HG03175 (cell line): ENCODE data around the gene LRP1.

Source experiments
- ATAC-seq: cut with Tn5 transposase; IDR thresholded peaks from one replicate; pipeline ENCODE4 v1.9.1; 2021; ENCODE audit warnings: mild to moderate bottlenecking, moderate library complexity; ENCODE audit not compliant: unreplicated experiment

The LRP1 gene

GRCh38 chr12:57093415-57094207, 34.7 kb upstream of the LRP1 start:
- ATAC-seq, result no peak

DNA sequence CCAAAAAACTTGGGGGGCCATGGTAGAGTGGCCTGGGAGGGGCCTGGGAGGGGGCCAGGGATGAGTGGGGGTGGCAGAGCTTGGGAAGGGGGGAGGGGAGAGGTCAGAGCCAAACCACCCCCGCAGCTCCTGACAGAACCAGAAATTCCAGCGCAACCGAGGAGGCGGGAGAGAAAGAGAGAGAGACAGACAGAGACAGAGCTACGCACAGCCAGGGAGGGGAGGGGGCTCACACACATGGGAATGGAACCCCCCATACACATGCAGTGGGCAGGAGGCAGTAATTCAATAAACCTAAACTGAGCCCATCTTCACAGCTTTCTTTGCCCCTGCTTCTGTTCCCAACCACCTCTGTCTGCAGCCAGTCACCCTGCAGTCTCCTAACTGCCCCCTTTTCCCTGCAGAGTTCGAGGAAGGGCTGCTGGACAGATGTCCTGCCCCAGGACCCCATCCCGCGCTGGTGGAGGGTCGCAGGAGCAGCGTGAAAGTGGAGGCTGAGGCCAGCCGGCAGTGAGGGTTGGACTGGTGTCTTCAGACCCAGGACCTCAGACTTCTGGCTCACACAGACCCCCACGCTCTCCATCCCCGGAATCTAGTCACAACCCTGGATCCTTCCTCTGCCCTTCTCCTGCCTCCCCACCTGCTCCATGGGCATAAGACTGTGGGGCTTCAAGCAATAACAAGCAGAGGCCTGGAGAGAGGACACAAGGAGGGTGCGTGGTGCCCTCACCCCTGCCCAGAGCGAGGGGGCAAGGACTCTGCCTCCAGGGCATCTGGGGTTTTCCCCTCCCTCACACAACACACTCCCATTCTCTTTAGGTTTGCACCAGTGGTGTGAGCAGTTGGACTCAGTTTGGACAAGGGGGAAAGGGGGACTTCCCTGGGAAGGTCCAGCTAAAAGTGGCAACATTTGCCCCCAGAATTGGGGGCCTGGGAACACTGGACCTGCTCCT, 33.8 kb upstream of the LRP1 start:
- ATAC-seq, result no peak

GRCh38 chr12:57095440-57095839, 32.8 kb upstream of the LRP1 start:
- ATAC-seq, result no peak

GRCh38 chr12:57096099-57096572, 32.1 kb upstream of the LRP1 start:
- ATAC-seq, result no peak

DNA sequence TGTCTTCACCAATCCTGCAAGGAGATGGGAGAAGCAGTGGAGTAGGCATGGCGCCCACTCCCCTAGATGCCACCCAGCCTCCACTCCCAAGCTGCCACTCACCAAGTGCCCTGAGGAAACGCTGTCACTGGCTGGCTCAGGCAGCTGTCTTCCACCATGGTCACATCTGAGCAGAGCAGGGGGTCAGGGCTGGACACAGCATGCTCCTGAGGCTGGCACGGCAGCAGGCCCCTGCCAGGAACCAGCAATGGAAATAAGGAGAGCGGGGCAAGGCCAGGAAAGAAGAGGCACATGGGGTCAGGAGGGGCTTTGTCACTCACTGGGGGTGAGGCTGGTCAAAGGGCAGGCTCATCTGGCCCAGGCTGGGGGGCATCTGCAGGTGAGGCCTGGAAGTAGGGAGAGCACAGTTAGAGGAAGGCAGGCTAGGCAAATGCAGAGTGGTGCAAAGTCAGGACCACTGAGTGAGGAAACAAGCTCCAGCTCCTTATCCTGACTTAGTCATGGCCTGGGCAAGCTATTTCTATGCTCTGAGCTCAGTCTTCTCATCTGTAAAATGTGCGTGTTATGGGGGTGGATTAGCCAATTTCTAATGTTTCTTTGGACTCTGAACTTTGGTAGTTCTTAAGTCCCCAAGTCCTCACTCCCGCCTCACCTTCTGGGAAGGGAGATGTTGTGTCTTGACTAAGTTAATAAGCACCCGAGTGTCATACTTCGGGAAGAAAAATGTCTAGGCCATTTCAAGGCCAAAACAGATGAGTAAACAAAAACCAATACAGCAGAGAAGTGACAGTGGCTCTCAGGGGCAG, 31.3 kb upstream of the LRP1 start:
- no peak for ATAC-seq

- ATAC-seq, result no peak
These were observed 30.8 kb upstream of the LRP1 start for GRCh38 chr12:57097554-57097835.

DNA sequence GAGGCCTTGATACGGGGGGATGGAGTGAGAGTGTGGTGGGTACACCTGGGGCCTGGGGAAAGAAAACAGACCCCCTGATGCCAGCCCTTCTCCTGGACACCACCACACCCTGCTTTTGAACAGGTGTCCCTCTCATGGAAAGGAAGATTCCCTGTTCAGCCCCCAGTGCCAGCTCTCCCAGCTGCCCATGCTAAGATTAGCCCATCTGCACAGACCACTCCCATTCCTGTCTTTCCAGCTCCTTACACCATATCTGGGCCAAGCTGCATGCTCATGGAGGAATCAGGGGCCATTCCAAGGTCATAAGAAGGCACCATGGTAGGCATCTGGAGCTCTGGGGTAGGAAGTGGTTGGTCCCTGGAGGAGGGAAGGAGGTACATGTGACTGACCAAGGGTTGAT, 29.7 kb upstream of the LRP1 start:
- no peak for ATAC-seq

DNA sequence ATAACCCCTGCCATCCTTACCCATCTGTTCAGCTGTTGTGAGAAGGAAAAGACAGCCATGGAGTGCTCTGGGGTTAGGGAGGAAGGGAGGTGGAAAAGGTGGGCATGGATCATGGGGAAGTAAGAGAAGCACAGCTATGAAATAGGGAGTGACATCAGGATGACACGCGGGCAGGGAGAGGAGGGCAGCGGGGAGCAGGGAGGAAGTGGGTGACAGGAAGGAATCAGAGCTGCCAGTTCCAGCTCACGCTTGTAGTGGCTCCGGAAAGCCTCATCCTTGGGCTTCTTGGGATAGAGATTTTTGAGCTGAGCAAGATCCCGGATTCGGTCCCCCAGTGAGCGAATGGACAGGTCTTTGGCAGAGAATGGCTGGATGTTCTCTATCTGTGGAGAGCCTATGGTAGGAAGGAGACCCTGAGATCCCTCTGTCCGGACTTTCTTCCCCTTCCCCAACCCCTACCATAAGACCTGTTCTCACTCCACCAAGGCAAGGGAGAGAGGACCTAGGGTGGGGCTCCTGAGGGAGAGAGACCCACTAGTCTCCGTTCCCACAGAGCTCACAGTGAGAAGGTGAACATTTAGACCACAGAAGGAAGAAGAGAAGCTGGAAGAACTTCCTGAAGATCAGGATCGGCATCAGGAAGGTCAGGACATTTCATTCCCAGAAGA, 29.1 kb upstream of the LRP1 start:
- no peak for ATAC-seq

DNA sequence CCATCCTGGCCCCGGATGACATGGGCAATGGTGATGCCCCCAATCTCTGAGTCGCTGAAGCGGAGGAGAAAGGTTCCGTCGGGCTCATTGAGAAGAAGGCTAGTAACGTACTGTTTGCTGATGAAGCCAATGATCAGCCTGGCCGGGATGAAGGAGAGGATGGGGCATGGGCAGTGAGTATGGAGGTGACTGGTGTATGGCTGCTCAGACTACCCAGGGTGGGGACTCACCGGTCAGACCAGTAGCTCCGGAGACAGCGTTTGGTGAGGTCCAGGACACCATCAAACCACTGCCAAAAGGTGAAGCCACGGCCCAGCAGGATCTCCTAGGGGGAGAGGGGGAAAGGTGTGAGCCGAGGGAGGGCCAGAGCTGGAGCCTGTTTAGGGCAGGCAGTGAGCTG, 28.5 kb upstream of the LRP1 start:
- no peak for ATAC-seq

DNA sequence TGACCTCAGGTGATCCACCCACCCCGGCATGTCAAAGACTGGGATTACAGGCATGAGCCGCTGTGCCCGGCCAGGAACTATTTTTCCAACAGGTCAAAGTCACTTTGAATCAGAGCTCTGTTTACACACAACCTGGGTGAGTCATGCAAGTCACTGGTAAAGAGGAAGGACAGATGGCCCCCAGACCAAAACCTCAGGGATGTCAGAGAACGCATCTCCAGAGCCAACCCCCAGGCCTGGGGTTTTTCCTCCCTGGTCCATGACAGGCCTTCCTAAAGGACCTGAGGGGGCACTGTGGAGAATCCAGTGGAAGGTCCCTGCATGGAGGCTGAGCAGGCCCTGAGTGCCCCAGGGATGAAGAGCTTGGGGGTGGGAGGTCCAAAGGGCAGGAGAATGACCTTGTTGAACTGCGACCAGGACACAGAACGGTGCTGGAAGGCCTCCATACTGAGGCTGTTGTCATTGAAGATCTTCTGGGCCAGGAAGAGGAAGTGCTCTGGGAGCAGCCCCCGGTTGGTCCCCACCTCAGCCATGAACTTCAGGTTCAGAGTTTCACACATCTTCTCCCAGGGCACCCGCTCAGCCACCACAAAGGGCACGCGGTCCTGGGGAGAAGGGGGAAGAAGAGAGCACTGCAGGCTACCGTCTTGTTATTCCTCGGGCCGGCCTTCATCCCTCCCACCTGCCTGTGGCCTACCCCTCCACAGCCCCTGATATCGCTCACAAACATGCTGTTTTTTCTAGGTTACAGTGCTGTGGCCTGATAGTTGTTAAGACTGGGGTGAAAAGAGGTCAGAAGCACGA, 26.2 kb upstream of the LRP1 start:
- ATAC-seq, result no peak

- no peak for ATAC-seq
These were observed 24.4 kb upstream of the LRP1 start for GRCh38 chr12:57103856-57104255.

DNA sequence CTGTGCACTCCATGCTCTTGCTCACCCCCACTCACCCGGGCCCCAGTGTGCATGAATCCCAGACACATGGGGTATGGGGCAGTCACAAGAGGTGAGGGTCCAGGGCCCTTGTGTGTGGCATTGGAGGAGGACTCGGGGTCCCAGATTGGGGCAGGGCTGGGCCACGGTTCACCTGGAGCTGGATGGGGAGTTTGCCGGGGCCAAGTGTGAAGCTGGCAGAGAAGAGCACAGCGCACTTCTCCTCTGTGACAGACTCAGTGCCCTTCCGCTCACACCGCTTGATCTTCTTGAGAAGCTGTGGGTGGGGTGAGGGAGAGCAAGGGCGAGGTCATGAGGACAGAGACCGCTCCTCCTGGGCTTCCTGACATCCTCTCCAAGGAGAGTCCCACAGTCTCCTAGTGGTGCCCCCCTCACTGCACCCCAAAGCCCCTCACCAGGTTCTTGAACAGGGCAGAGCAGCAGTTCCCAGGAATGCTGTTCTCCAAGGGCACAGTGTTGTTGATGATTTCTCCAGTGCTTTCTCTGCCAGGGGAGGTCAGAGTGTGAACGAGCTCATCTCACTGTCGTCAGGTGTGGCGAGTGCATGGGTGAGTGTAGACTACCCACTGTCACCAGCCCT, 23.9 kb upstream of the LRP1 start:
- no peak for ATAC-seq

DNA sequence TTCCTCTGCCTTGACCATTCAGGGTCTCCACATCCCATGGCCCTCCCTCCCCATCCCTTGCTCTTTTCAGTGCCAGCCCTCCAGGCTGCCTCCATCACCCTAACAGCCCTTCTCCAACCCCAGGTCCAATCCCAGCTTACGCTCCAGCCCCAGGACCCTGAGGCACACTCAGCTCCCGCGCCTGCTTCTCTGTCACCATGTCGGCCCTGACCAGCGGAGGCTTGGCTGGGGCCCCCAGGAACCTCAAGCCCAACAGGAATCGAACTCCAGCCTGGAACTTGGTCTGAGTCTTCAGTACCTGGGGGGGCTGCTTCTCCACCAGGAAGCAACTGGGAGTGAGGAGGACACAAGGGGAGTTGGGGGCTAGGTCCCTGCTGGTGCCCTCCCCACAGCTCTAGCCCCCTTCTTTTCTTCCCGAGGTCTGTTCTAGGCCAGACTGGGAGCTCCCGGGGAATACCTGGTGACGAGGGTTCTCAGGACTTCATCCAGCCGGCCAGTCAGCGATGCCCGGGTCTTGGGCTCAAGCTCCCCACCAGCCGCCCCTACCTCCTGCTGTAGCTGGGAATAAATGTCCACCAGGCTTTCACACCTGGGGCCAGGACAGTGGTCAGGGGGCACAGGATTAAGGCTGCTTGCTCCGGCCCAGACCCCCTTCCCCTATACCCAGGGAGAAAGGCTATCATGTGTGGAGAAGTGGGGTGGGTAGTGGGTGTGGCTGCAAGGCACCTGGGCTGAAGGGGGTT, 23.1 kb upstream of the LRP1 start:
- no peak for ATAC-seq

- no peak for ATAC-seq
These were observed 22.1 kb upstream of the LRP1 start for GRCh38 chr12:57106021-57106708.

GRCh38 chr12:57107456-57108155, 20.7 kb upstream of the LRP1 start:
- no peak for ATAC-seq

- ATAC-seq, result no peak
These were observed 18.8 kb upstream of the LRP1 start for GRCh38 chr12:57109207-57110103.
